Activated CD8-positive, alpha-beta memory T cell treated with anti-CD3 and anti-CD28 coated beads, Interleukin-2, amount 10 ng/mL, durations not matched to agents 7 days and 5 days (primary cell): ENCODE data around the gene VTI1B. TPM values are rescaled to one million over a fixed set of nuclear protein-coding genes. Genes with fewer than 3 reads are reported as not detected.
"Not testable (repeated sequence)": the region's sequence is repeated elsewhere in the genome, so short reads cannot be mapped to it uniquely, and the experiment has no call there.

Source experiments
- ATAC-seq: fragments of 150-1000 bp; cut with Tn5 transposase; one replicate; pipeline ENCODE4 v1.10.0; 2021; ENCODE audit warnings: moderate library complexity
- CTCF ChIA-PET: fragments of 350-600 bp; sonication (Branson Sonifier 250); formaldehyde crosslinking; loops from one replicate; lab custom pipeline; 2021; ENCODE audit warnings: antibody characterized with exemption; lab: Charles Lee
- DNase-seq: peaks from one replicate; pipeline ENCODE4 v3.0.0-alpha.2; 2020
- H3K27ac Mint-ChIP-seq: one replicate; pipeline ENCODE4 v1.8.0; 2021; ENCODE audit warnings: mild to moderate bottlenecking, mixed read lengths
- H3K27me3 Mint-ChIP-seq: one replicate; pipeline ENCODE4 v1.8.0; 2021; ENCODE audit warnings: mixed read lengths
- H3K36me3 Mint-ChIP-seq: one replicate; pipeline ENCODE4 v1.8.0; 2021; ENCODE audit warnings: mild to moderate bottlenecking, mixed read lengths
- H3K4me1 Mint-ChIP-seq: one replicate; pipeline ENCODE4 v1.8.0; 2021; ENCODE audit warnings: mixed read lengths
- H3K4me3 Mint-ChIP-seq: one replicate; pipeline ENCODE4 v1.8.0; 2021; ENCODE audit warnings: mild to moderate bottlenecking, moderate library complexity, mixed read lengths
- H3K9me3 Mint-ChIP-seq: one replicate; pipeline ENCODE4 v1.8.0; 2022; ENCODE audit warnings: low read depth, mixed read lengths
- total RNA-seq, 2 experiments: library from RNA; stranded (reverse); gene quantifications; one replicate each; pipeline ENCODE4 v1.2.3, GENCODE V29; 2021

VTI1B gene
- total RNA-seq, 2 experiments from 2014 or later = 69.2 to 73.5 TPM

DNA sequence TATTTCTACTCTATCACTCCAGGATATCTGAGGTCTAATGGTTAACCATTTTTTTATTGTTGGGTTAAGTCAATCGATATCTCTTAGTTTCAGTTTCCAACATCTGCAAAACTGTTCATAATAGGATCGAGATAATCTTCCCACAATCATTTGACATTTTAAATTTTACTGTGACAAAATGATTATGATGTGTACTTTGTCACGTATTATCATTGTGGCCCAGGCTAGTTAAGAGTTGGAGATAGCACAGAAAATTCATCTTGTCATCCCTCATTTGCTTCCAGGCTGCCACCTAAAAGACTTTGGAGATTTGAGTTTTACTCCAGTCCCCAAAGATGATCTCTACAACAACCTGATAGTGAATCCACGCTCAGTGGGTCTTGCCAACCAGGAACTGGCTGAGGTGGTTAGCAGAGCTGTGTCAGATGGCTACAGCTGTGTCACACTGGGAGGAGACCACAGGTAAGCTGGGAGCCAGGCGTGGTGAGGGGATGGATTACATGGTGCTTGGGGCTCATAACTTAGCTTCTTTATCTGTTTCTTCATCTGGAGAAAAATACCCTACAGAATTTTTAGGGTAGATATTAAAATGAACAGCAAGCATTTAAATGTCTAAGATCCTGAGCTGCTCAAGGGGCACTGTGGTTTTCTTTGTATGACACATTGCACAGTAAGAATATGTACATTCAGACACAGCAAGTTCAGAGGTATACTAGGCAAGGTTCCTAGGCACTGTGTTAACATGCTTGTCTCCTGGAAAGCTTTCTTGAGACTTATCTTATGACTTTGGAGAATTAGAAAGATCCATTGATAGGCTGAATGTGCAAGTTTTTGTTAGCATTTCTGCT, 32.3 kb downstream of the VTI1B start:
- DNase-seq = peak; percentile 67
- Mint-ChIP-seq H3K4me1 (peaks cover 24% of the 10 kb centered on the region), H3K36me3 (peaks cover 21% of the 10 kb centered on the region), H3K4me3 (peak overlapping the region; percentile 56), H3K27me3 (no peaks in the 10 kb centered on the region), H3K27ac (peak overlapping the region; percentile 75), H3K9me3 (no peaks in the 10 kb centered on the region)
- CTCF ChIA-PET = interaction anchor here (0.9 to 2.1 kb wide), 8 partner anchors 15 to 128 kb away, joined by 3 to 7 read pairs (median 5); partner anchors contain the start of genes ARG2 and PIGH
- peak; percentile 83 for ATAC-seq

DNA sequence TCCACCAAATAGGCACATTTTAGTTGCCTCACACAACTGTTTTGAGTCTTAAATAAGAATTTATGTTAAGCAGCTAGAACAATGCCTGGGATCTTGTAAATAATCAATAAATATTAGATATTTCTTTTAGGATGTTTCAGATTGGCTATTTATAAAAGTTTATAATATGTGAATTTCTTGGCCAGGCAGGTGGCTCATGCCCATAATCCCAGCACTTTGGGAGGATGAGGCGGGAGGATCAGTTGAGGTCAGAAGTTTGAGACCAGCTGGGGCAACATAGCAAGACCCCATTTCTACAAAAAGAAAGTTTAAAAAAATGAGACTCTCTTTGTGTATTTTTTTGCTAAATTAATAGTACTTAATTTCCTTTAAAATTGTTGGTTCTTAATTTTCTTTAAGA, 33.0 kb downstream of the VTI1B start:
- CTCF ChIA-PET = interaction anchor here (1.5 to 2.1 kb wide), 5 partner anchors 15 to 63 kb away, joined by 3 to 7 read pairs (median 6); partner anchors contain the start of gene ARG2
- DNase-seq (no peak), ATAC-seq (no peak)
- H3K27ac Mint-ChIP-seq = no peak overlapping the region
- H3K4me1 Mint-ChIP-seq = peaks cover 26% of the 10 kb centered on the region
- H3K9me3 Mint-ChIP-seq = no peaks in the 10 kb centered on the region
- peaks cover 19% of the 10 kb centered on the region for H3K36me3 Mint-ChIP-seq
- no peak overlapping the region for H3K4me3 Mint-ChIP-seq
- H3K27me3 Mint-ChIP-seq = no peaks in the 10 kb centered on the region

DNA sequence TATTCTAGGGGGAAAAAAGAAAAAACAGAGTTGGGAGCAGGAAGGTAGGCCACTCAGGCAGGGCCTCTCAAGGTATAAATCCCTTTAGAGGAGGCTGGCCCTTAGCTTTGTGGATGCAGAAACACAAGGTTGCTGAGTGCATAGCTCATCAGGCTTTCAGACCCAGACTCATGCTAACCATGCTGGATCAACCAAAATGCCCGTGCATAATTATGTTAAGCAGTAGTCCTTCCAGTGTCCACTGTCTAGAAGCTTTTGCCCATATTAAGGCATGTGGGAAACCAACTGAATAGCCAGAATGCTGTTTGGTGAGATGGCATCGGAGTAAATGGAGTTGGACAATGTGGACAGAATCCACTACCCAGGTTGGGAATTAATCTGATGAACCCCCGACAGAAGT, 35.8 kb downstream of the VTI1B start:
- Mint-ChIP-seq H3K27me3 (no peaks in the 10 kb centered on the region), H3K4me3 (no peak overlapping the region), H3K9me3 (no peaks in the 10 kb centered on the region), H3K27ac (no peak overlapping the region), H3K36me3 (peaks cover 8% of the 10 kb centered on the region), H3K4me1 (peaks cover 26% of the 10 kb centered on the region)
- CTCF ChIA-PET = interaction anchor here (0.6 to 1.5 kb wide), 2 partner anchors 19 to 66 kb away, joined by 3 to 4 read pairs; partner anchors contain the start of gene ARG2
- ATAC-seq (no peak), DNase-seq (no peak)

DNA sequence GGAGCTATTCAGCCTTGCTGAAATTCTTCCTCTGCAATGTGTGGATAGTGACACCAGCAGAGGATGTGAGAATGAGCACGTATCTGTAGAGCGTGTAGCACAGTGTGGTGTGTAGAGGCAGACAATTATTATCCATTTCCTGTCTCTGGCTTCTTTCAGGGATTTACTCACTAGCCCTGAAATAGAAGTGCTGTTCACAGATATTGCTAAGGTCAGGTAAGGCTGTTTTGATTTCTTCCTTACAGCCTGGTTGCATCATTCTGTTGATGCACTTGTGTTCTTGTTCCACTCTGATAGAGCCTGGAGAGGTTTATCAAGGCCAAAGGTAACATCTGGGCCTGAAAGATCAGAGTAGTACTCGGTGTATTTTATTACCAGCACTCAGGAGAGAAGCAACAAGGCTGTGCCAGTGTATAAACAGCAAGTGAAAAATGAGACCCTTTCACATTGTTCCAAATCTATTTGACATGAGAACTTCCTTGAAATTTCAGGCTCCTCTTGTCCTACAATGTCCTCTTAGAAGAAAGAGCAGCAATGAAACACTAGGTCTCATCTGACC, 38.0 kb downstream of the VTI1B start:
- Mint-ChIP-seq H3K27me3 (no peaks in the 10 kb centered on the region), H3K9me3 (no peaks in the 10 kb centered on the region), H3K4me1 (peaks cover 10% of the 10 kb centered on the region), H3K36me3 (peaks cover 1% of the 10 kb centered on the region), H3K4me3 (no peak overlapping the region), H3K27ac (peak overlapping the region; percentile 49)
- ATAC-seq (peak; percentile 66), DNase-seq (no peak)
- CTCF ChIA-PET = interaction anchor here (1.2 kb wide), 1 partner anchor 68 kb away, joined by 6 read pairs; no protein-coding TSS in a partner anchor

DNA sequence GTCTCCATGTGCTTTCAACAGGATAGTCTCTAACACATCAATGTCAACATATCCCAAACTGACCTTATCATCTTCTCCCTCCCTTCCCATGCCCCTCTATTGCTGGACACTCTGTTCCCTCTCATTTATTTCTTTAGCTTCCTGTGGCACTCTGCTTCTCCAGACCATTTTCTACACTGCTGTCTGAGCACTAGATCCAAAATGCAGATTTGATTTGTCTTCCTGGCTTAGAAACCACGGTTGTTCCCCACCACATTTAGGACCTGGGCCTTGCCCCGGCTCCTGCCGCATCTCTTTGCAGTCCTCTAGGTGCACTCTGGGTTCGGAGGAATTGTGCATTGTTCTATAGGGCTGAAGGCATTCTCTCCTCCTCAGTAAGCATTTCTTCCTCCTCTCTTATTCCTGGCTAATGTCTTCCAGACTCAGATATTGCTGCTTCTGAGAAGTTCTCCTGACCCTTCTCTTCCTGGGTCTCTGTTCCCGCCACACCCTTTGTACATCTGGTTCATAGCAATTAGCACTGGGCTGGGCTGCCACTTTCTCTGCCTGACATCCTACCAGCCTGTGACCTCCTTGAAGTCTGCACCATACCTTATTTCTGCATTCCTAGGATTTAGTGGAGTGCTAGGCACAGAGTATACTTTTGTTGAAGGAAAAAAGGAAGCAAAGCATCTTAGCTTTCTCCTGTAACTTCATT, 40.8 kb downstream of the VTI1B start:
- H3K4me3 Mint-ChIP-seq = no peak overlapping the region
- H3K4me1 Mint-ChIP-seq = peaks cover 10% of the 10 kb centered on the region
- CTCF ChIA-PET = interaction anchor here (0.9 to 1.0 kb wide), 2 partner anchors 33 to 50 kb away, joined by 3 read pairs; no protein-coding TSS in a partner anchor

DNA sequence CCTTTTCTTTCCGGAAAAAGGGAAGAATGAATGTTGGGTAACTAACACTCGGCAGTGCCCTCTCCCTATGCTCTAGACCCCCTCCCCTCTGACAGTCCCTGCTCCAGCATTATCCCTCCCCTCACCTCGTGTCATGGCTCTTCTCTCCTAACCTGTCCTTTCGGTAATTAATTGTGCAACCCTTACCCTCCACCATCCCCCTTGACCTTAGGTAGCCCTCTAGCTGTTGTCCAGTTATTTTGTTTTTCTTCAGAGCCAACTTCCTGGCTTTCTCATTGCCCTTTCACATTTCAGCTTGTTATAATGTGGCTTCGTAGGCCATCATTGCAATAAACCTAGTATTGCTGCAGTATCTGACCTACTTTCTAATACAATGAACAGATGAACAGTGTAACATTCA, 43.5 kb downstream of the VTI1B start:
- Mint-ChIP-seq H3K9me3 (no peaks in the 10 kb centered on the region), H3K27ac (no peak overlapping the region), H3K27me3 (no peaks in the 10 kb centered on the region), H3K4me3 (no peak overlapping the region), H3K4me1 (peaks cover 2% of the 10 kb centered on the region), H3K36me3 (no peaks in the 10 kb centered on the region)
- ATAC-seq (no peak), DNase-seq (no peak)
- CTCF ChIA-PET = interaction anchor here (1.0 kb wide), 1 partner anchor 60 kb away, joined by 3 read pairs; no protein-coding TSS in a partner anchor

More for the DNA sequence above, 40.8 kb downstream of the VTI1B start:
- Mint-ChIP-seq H3K27ac (no peak overlapping the region), H3K27me3 (no peaks in the 10 kb centered on the region), H3K9me3 (no peaks in the 10 kb centered on the region), H3K36me3 (no peaks in the 10 kb centered on the region)
- DNase-seq = no peak
- ATAC-seq = no peak

DNA sequence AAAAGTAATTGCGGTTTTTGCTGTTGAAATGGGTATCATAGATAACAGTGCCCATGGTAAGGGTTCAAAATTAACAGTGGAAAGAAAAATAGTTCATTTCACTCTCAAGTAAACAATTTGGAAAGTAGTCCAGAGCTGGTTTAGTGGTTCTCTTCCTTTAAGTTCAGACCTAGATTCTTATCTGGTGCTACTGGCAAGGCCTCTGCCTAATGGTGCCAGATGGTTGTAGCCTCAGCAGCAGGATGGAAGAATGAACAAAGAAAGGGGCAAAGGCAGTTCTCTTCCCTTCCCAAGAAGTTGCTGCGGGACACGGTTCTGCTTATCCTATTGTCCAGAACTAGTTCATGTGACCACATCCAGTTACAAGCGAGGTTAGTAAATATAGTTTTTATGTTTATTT, 44.2 kb downstream of the VTI1B start:
- ATAC-seq = no peak
- no peak overlapping the region for H3K27ac Mint-ChIP-seq

DNA sequence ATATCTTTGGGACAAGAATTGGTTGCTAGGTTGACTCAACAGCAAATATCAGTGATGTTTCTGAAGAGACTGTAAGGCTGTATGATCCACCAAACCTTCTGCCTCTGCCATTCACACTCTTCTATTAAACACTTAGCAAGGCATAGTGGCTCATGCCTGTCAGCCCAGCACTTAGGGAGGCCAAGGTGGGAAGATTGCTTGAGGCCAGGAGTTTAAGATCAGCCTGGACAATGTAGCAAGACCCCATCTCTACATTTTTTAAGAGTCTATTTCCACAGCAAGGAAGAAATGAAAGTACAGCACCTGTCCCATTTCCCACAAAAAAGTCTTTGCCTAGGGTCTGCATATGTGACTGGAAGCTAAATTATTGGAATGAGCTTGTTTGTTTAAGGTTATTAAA, 46.9 kb downstream of the VTI1B start:
- H3K36me3 Mint-ChIP-seq = peaks cover 3% of the 10 kb centered on the region
- H3K4me3 Mint-ChIP-seq = no peak overlapping the region
- no peak for ATAC-seq

More for the DNA sequence above, 44.2 kb downstream of the VTI1B start:
- no peaks in the 10 kb centered on the region for H3K9me3 Mint-ChIP-seq
- no peak overlapping the region for H3K4me3 Mint-ChIP-seq
- H3K27me3 Mint-ChIP-seq = no peaks in the 10 kb centered on the region
- DNase-seq = no peak
- CTCF ChIA-PET = no interaction called here
- H3K36me3 Mint-ChIP-seq = no peaks in the 10 kb centered on the region
- H3K4me1 Mint-ChIP-seq = no peaks in the 10 kb centered on the region

DNA sequence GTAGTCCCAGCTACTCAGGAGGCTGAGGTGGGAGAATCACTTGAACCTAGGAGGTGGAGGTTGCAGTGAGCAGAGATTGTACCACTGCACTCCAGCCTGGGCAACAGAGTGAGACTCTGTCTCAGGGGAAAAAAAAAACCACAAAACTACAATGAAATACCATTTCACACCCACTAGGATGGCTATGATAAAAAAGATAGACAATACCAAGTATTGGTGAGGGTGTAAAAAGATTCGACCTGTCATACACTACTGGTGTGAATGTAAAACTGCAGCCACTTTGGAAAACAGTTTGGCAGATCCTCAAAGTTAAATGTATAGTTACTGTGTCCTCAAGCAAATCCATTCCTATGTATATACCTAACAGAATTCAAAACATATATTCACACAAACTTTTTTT, 48.3 kb downstream of the VTI1B start:
- ATAC-seq = peak; percentile 25
- H3K27me3 Mint-ChIP-seq, H3K27ac Mint-ChIP-seq, CTCF ChIA-PET, H3K36me3 Mint-ChIP-seq, H3K9me3 Mint-ChIP-seq, H3K4me3 Mint-ChIP-seq, DNase-seq: not testable (repeated sequence)
- peaks cover 15% of the 10 kb centered on the region for H3K4me1 Mint-ChIP-seq

More for the DNA sequence above, 46.9 kb downstream of the VTI1B start:
- Mint-ChIP-seq H3K4me1 (peaks cover 10% of the 10 kb centered on the region), H3K27ac (no peak overlapping the region), H3K9me3 (no peaks in the 10 kb centered on the region), H3K27me3 (no peaks in the 10 kb centered on the region)
- no peak for DNase-seq
- CTCF ChIA-PET = interaction anchor here (1.0 to 1.7 kb wide), 2 partner anchors 9 to 77 kb away, joined by 3 to 7 read pairs; no protein-coding TSS in a partner anchor

DNA sequence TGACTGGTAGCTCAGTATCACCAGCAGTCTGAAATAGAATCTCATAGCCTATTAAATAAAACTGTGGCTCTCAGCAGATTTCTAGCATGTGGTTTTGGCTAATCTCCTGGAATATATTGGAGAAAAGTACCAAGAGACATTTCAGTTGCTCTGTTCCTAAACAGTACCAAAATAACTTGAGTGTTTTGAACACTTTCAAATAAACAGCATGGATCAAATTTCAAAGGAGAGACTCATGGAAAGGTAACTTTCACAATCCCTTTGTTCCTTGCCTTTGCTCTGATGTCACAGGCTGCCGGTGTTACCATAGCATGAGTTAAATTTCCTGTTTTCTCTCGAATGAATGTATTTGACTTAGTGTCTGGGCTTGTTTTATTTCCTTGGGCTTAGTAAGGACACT, 51.3 kb downstream of the VTI1B start:
- no peak for DNase-seq
- Mint-ChIP-seq H3K9me3 (no peaks in the 10 kb centered on the region), H3K4me1 (peaks cover 34% of the 10 kb centered on the region), H3K36me3 (peaks cover 6% of the 10 kb centered on the region), H3K4me3 (no peak overlapping the region), H3K27me3 (peaks cover 12% of the 10 kb centered on the region), H3K27ac (no peak overlapping the region)
- no peak for ATAC-seq
- CTCF ChIA-PET = interaction anchor here (1.0 to 2.0 kb wide), 3 partner anchors 23 to 81 kb away, joined by 4 to 8 read pairs (median 8); partner anchors contain the start of gene PIGH

DNA sequence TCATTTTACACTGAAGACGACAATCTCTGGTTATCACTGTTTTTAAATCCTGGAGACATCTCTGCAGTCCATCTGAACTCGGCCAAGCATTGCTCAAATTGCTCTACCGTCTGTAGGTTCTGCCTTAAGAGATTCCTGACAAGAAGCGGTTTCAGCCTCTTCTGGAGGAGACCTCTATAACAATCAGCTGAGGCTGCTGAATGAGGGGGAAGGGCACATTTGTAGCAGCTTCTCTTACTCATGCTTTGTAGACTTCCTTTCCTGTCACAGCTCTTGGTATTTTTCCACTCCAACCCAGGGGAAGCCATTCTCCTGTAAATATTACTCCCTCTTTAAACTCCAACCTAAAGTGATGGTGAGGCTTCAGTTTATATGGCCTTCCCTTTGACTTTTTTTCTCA, 51.8 kb downstream of the VTI1B start:
- H3K36me3 Mint-ChIP-seq = peaks cover 6% of the 10 kb centered on the region
- DNase-seq = no peak
- no peak for ATAC-seq
- CTCF ChIA-PET = interaction anchor here (1.0 to 2.0 kb wide), 3 partner anchors 23 to 82 kb away, joined by 4 to 8 read pairs (median 8); partner anchors contain the start of gene PIGH
- no peak overlapping the region for H3K27ac Mint-ChIP-seq
- H3K9me3 Mint-ChIP-seq = no peaks in the 10 kb centered on the region
- peaks cover 12% of the 10 kb centered on the region for H3K27me3 Mint-ChIP-seq
- no peak overlapping the region for H3K4me3 Mint-ChIP-seq
- H3K4me1 Mint-ChIP-seq = peaks cover 34% of the 10 kb centered on the region

DNA sequence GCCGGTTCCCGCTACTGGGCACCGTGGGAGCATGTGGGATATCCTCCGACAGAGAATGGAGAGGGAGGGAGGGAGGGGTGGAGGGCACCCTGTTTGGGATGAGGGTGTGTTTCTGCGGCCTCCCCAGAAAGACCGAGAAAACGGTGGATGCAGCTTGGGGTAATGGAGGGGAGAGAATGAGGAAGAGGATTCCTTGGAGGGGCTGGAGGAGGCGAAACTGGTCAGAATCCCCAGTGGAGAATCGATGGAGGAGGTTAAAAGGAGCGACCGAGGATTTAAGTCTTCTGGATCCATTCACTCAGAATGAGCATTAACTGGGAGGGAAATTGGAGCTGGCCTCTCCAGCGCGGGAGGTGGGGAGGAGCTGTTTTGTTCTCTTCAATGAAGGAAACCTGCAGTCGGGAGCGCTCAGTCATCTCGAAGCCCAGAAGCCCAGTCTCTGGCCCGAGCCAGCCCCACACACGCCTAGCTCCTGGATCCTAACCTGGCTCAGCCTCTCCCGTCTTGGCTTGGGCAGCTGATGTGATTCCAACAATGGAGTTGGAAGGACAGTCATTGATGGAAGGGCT, 54.1 kb downstream of the VTI1B start:
- DNase-seq (no peak), ATAC-seq (no peak)
- peaks cover 15% of the 10 kb centered on the region for H3K27me3 Mint-ChIP-seq
- H3K36me3 Mint-ChIP-seq = peaks cover 6% of the 10 kb centered on the region
- CTCF ChIA-PET = interaction anchor here (0.8 to 3.4 kb wide), 7 partner anchors 22 to 83 kb away, joined by 3 to 96 read pairs (median 5); partner anchors contain the start of gene RDH12
- H3K9me3 Mint-ChIP-seq = no peaks in the 10 kb centered on the region
- H3K27ac Mint-ChIP-seq = peak overlapping the region; percentile 22
- peak overlapping the region; percentile 81 for H3K4me3 Mint-ChIP-seq
- peaks cover 34% of the 10 kb centered on the region for H3K4me1 Mint-ChIP-seq
